Aorta (tissue), 5 donors: ENCODE data around the gene RAB3GAP2. TPM values are rescaled to one million over a fixed set of nuclear protein-coding genes. Genes with fewer than 3 reads are reported as not detected.
A peak's percentile ranks its signal among the peaks of the same experiment; 100 is the strongest.
"Not testable (repeated sequence)": the region's sequence is repeated elsewhere in the genome, so short reads cannot be mapped to it uniquely, and the experiment has no call there.

Experiments used
- ATAC-seq: fragments of 200-7000 bp; cut with Tn5 transposase; one replicate; pipeline ENCODE4 v1.9.1; 2022; ENCODE audit warnings: moderate library complexity; ENCODE audit not compliant: low FRiP score
- DNase-seq, 2 donors: peaks; one replicate each; pipeline ENCODE4 v3.0.0-alpha.2; 2020
- H3K27ac ChIP-seq, 2 donors: one replicate each; pipeline ENCODE4 v1.5.1; 2013; ENCODE audit warnings: low read length in 2 of 2, mild to moderate bottlenecking in 2 of 2, moderate library complexity in 2 of 2, control low read depth in 1 of 2, inconsistent platforms in 1 of 2, low read depth in 1 of 2
- H3K27me3 ChIP-seq, 2 donors: one replicate each; pipeline ENCODE4 v1.6.1; 2013; ENCODE audit warnings: control low read depth in 1 of 2, low read length in 1 of 2, mild to moderate bottlenecking in 1 of 2, moderate library complexity in 1 of 2; ENCODE audit not compliant: insufficient read depth in 2 of 2, control insufficient read depth in 1 of 2
- H3K36me3 ChIP-seq, 2 donors: one replicate each; pipeline ENCODE4 v1.6.1; 2013; ENCODE audit warnings: control low read depth in 1 of 2, low read length in 1 of 2, mild to moderate bottlenecking in 1 of 2; ENCODE audit not compliant: insufficient read depth in 2 of 2, control insufficient read depth in 1 of 2
- H3K4me1 ChIP-seq, 2 donors: one replicate each; pipeline ENCODE4 v1.6.1; 2013; ENCODE audit warnings: low read length in 2 of 2, control low read depth in 1 of 2, mild to moderate bottlenecking in 1 of 2, moderate library complexity in 1 of 2; ENCODE audit not compliant: insufficient read depth in 2 of 2, control insufficient read depth in 1 of 2
- H3K4me3 ChIP-seq, 2 donors: one replicate each; pipeline ENCODE4 v1.5.1; 2013; ENCODE audit warnings: low read length in 2 of 2, control low read depth in 1 of 2, mild to moderate bottlenecking in 1 of 2
- H3K9me3 ChIP-seq: one replicate; pipeline ENCODE4 v1.6.1; 2013; ENCODE audit warnings: mild to moderate bottlenecking, low read length; ENCODE audit not compliant: control insufficient read depth
- WGBS, 2 donors: extraction: QIAGEN DNeasy Blood & Tissue Kit; methylation state at CpG; one replicate each; pipeline ENCODE4 v1.1.7; 2013; 5-methylcytosine and 5-hydroxymethylcytosine counted together
- intact Hi-C, 2 donors: fragments of 100-400 bp; cut with DNase I; formaldehyde crosslinking; loops; one replicate each; pipeline versions ENCODE4 v1.14.2 to v1.15.0; 2022
- polyA plus RNA-seq, 2 donors: library from polyadenylated mRNA; stranded (reverse); fragments of 200-250 nt; gene quantifications; one replicate each; pipeline ENCODE4 v1.2.3, GENCODE V29; 2013
- total RNA-seq, 2 donors: library from RNA; stranded (reverse); fragmentation: NEBNext Ultra II Directional; extraction: Animal tissue kit (Norgen Biotek cat#: 25700); gene quantifications; one replicate each; pipeline ENCODE4 v1.2.1, GENCODE V29; 2021
- donor health status: healthy with polysubstance abuse.
- donor health status: Bipolar disorder and iron deficiency.
- donor health status: DM: no; HTN: no; CAD: no.
- donor health status: DM: no; HTN: no; CAD: no.
- donor health status: DM: yes; HTN: yes; CAD: no.

The RAB3GAP2 gene
- total and polyA plus RNA-seq, 4 donors, result 6.4 to 44.2 (median 26.3) TPM

- no peak for ATAC-seq
- H3K4me1 ChIP-seq, result peaks cover 0 to 6% of the 10 kb centered on the region in 2 donors
- intact Hi-C loops, result no loop called here
- DNase-seq, result no peak
- H3K36me3 ChIP-seq, result no peaks in the 10 kb centered on the region
- H3K4me3 ChIP-seq, result no peak overlapping the region
- no peaks in the 10 kb centered on the region for H3K9me3 ChIP-seq
- WGBS, 2 donors, result 87 to 94% methylated on average over 6 of the region's 6 CpGs
- H3K27me3 ChIP-seq, result no peaks in the 10 kb centered on the region
- H3K27ac ChIP-seq, result no peak overlapping the region
These were observed 3.2 kb upstream of the RAB3GAP2 start for GRCh38 chr1:220275430-220275829.

- Histone ChIP-seq H3K4me3 (no peak overlapping the region), H3K27ac (no peak overlapping the region), H3K27me3 (no peaks in the 10 kb centered on the region), H3K36me3 (no peaks in the 10 kb centered on the region), H3K9me3 (no peaks in the 10 kb centered on the region), H3K4me1 (peaks cover 0 to 9% of the 10 kb centered on the region in 2 donors)
- intact Hi-C loops, result no loop called here
- no peak for DNase-seq
- no peak for ATAC-seq
- 94% methylated on average over 2 of the region's 2 CpGs for WGBS, 2 donors
These were observed 2.1 kb upstream of the RAB3GAP2 start for GRCh38 chr1:220274251-220274855.

- peak overlapping the region in 1 of 2 donors; percentile 28 for H3K27ac ChIP-seq
- no peaks in the 10 kb centered on the region for H3K36me3 ChIP-seq
- intact Hi-C loops, result no loop called here
- DNase-seq, result no peak
- peak overlapping the region; percentile 72 to 84 for H3K4me3 ChIP-seq
- H3K4me1 ChIP-seq, result peaks cover 0 to 12% of the 10 kb centered on the region in 2 donors
- ATAC-seq, result no peak
- no peaks in the 10 kb centered on the region for H3K27me3 ChIP-seq
- no peaks in the 10 kb centered on the region for H3K9me3 ChIP-seq
- WGBS, 2 donors, result 1% methylated on average over 5 of the region's 5 CpGs
These were observed 513 bp upstream of the RAB3GAP2 start for GRCh38 chr1:220272841-220273090.

- H3K4me1 ChIP-seq, result peaks cover 0 to 12% of the 10 kb centered on the region in 2 donors
- H3K27ac ChIP-seq, result peak overlapping the region in 1 of 2 donors; percentile 6
- no peaks in the 10 kb centered on the region for H3K9me3 ChIP-seq
- intact Hi-C loops, result no loop called here
- H3K4me3 ChIP-seq, result peak overlapping the region; percentile 12 to 72
- DNase-seq, result peak in 1 of 2 donors; percentile 30
- no peaks in the 10 kb centered on the region for H3K36me3 ChIP-seq
- H3K27me3 ChIP-seq, result no peaks in the 10 kb centered on the region
- WGBS, 2 donors, result 0 to 1% methylated on average over 12 of the region's 12 CpGs
- no peak for ATAC-seq
These were observed 577 bp downstream of the RAB3GAP2 start for GRCh38 chr1:220271706-220272046.

GRCh38 chr1:220269036-220269435 lies 3.2 kb downstream of the RAB3GAP2 start:
- no peak for DNase-seq
- intact Hi-C loops, result no loop called here
- ATAC-seq, result no peak
- Histone ChIP-seq H3K4me1 (peaks cover 0 to 12% of the 10 kb centered on the region in 2 donors), H3K9me3 (no peaks in the 10 kb centered on the region), H3K27ac (no peak overlapping the region), H3K4me3 (no peak overlapping the region), H3K27me3 (no peaks in the 10 kb centered on the region), H3K36me3 (no peaks in the 10 kb centered on the region)
- 96 to 97% methylated on average over 2 of the region's 2 CpGs for WGBS, 2 donors

GRCh38 chr1:220267630-220268029 lies 4.6 kb downstream of the RAB3GAP2 start:
- no peaks in the 10 kb centered on the region for H3K36me3 ChIP-seq
- WGBS, 2 donors, result 95 to 96% methylated on average over 4 of the region's 4 CpGs
- no peak overlapping the region for H3K27ac ChIP-seq
- no peak overlapping the region for H3K4me3 ChIP-seq
- intact Hi-C loops, result no loop called here
- H3K27me3 ChIP-seq, result no peaks in the 10 kb centered on the region
- H3K4me1 ChIP-seq, result peaks cover 0 to 12% of the 10 kb centered on the region in 2 donors
- H3K9me3 ChIP-seq, result no peaks in the 10 kb centered on the region
- DNase-seq, result no peak
- ATAC-seq, result no peak

GRCh38 chr1:220260228-220260627 lies 12.0 kb downstream of the RAB3GAP2 start:
- H3K9me3 ChIP-seq, H3K4me3 ChIP-seq, ATAC-seq, DNase-seq, H3K27ac ChIP-seq, H3K36me3 ChIP-seq, H3K4me1 ChIP-seq, H3K27me3 ChIP-seq, intact Hi-C loops: not testable (repeated sequence)
- 97 to 98% methylated on average over 3 of the region's 3 CpGs for WGBS, 2 donors

GRCh38 chr1:220259756-220260155 lies 12.5 kb downstream of the RAB3GAP2 start:
- H3K9me3 ChIP-seq, H3K27me3 ChIP-seq, intact Hi-C loops, H3K4me3 ChIP-seq, H3K4me1 ChIP-seq, H3K36me3 ChIP-seq, ATAC-seq, DNase-seq, H3K27ac ChIP-seq: not testable (repeated sequence)

GRCh38 chr1:220256194-220256593 lies 16.1 kb downstream of the RAB3GAP2 start:
- H3K27ac ChIP-seq, H3K4me3 ChIP-seq, DNase-seq, H3K9me3 ChIP-seq, H3K4me1 ChIP-seq, H3K27me3 ChIP-seq, H3K36me3 ChIP-seq, intact Hi-C loops, ATAC-seq: not testable (repeated sequence)
- WGBS, 2 donors, result 84 to 90% methylated on average over 3 of the region's 3 CpGs
